HK-2 (cell line): ENCODE data around the gene DGKQ.
"Not testable (repeated sequence)": the region's sequence is repeated elsewhere in the genome, so short reads cannot be mapped to it uniquely, and the experiment has no call there.

Experiments used
- DNase-seq: peaks from one replicate; pipeline ENCODE4 v3.0.0-alpha.2; 2018; ENCODE audit not compliant: unreplicated experiment

DGKQ gene

GRCh38 chr4:982291-982690 is 8.9 kb upstream of the DGKQ start:
- DNase-seq: no peak

- DNase-seq: no peak
Measured at GRCh38 chr4:978957-979701, 5.8 kb upstream of the DGKQ start.

GRCh38 chr4:976016-976415 is 2.6 kb upstream of the DGKQ start:
- not testable (repeated sequence) for DNase-seq

GRCh38 chr4:974668-975067 is 1.3 kb upstream of the DGKQ start:
- no peak for DNase-seq

GRCh38 chr4:972651-973424 is 531 bp downstream of the DGKQ start:
- DNase-seq: peak; percentile 57

GRCh38 chr4:971666-972500 is 1.5 kb downstream of the DGKQ start:
- DNase-seq: no peak

- DNase-seq: no peak
Measured at GRCh38 chr4:970854-971520, 2.4 kb downstream of the DGKQ start.

GRCh38 chr4:970046-970745 is 3.2 kb downstream of the DGKQ start:
- no peak for DNase-seq

- no peak for DNase-seq
Measured at GRCh38 chr4:968621-969394, 4.6 kb downstream of the DGKQ start.

- no peak for DNase-seq
Measured at GRCh38 chr4:968221-968620, 5.1 kb downstream of the DGKQ start.

GRCh38 chr4:967113-968104 is 6.0 kb downstream of the DGKQ start:
- no peak for DNase-seq

GRCh38 chr4:966266-967112 is 6.9 kb downstream of the DGKQ start:
- DNase-seq: no peak

GRCh38 chr4:965766-966134 is 7.6 kb downstream of the DGKQ start:
- DNase-seq: no peak

GRCh38 chr4:965048-965765 is 8.2 kb downstream of the DGKQ start:
- DNase-seq: no peak

GRCh38 chr4:964346-965025 is 8.9 kb downstream of the DGKQ start:
- no peak for DNase-seq

- no peak for DNase-seq
Measured at GRCh38 chr4:963276-964225, 9.8 kb downstream of the DGKQ start.
